Measurements from ENCODE around the gene KCND3. TPM values are rescaled to one million over a fixed set of nuclear protein-coding genes. Genes with fewer than 3 reads are reported as not detected.
A peak's percentile ranks its signal among the peaks of the same experiment; 100 is the strongest.

The KCND3 gene
- total and polyA plus RNA-seq, 7 experiments from 2014 or later = 0.05 to 0.17 TPM; not detected in 5

DNA sequence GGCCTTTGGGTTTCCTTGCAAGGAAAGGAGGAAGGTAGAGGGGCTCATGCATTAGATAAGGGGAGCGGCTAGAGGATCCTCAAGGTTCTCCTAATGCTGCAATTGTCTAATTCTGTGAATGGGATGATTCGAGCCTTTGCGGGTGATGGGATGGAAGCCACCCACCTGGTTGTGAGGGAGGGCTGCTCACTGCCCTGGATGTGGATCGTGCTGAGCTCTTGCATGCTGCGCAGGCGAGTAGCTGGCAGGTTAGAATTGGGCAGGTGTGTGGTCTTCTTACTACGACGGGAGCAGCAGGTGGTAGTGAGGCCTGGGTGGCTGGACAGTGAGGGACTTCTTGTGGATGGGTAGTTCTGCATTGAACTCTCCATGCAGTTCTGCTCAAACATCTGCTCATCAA is 212.6 kb downstream of the KCND3 start:
- Mint-ChIP-seq H3K27me3 (peaks cover 0 to 8% (median 0%) of the 10 kb centered on the region in 5 donors), H3K27ac (peak overlapping the region in 1 of 9 donors; percentile 6), H3K4me1 (no peaks in the 10 kb centered on the region), H3K4me3 (no peak overlapping the region), H3K36me3 (peaks cover 0 to 26% (median 7%) of the 10 kb centered on the region in 5 donors), H3K9me3 (no peaks in the 10 kb centered on the region)
- POLR2A ChIA-PET = no interaction called here
- Histone ChIP-seq H3K27ac (ENCODE audit: low read depth, low read length) (no peak overlapping the region), H3K36me3 (ENCODE audit: control insufficient read depth in 2 of 3, insufficient read depth in 3 of 3, low read length in 3 of 3) (no peaks in the 10 kb centered on the region), H3K4me3 (ENCODE audit: low read length) (no peak overlapping the region), H3K27me3 (ENCODE audit: control insufficient read depth in 2 of 2, insufficient read depth in 2 of 2, low read length in 2 of 2) (no peaks in the 10 kb centered on the region), H3K4me1 (ENCODE audit: control insufficient read depth in 2 of 2, insufficient read depth in 2 of 2, low read length in 2 of 2) (no peaks in the 10 kb centered on the region), H3K9me3 (ENCODE audit: control insufficient read depth in 2 of 3, low read length in 3 of 3) (no peaks in the 10 kb centered on the region)
- ATAC-seq (no peak), DNase-seq (no peak)
- CTCF ChIA-PET = no interaction called here
- intact Hi-C loops (cut with micrococcal nuclease) = no loop called here

DNA sequence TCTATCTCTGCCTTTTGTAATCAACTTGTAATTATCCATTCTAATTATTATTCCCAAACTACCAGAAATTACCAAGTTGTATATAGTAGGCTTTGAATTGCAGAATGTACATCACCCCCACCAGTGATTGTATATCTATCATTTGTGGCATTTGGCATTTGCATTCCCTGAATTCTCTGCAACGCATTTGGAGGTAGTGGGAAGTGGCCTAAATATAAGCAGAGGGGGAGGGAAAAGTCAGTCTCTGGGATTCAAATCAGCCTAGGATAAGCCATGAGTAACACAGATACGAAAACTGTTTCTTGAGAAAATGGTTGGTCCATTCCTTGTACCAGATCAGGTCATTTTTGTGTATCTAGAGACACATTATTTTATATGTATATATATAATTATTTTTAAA is 213.1 kb downstream of the KCND3 start:
- ChIA-PET CTCF (no interaction called here), POLR2A (no interaction called here)
- H3K4me3 Mint-ChIP-seq = no peak overlapping the region
- H3K27ac Mint-ChIP-seq = peak overlapping the region in 1 of 9 donors; percentile 25
- Histone ChIP-seq H3K27ac (ENCODE audit: low read depth, low read length) (no peak overlapping the region), H3K4me1 (ENCODE audit: control insufficient read depth in 2 of 2, insufficient read depth in 2 of 2, low read length in 2 of 2) (no peaks in the 10 kb centered on the region), H3K27me3 (ENCODE audit: control insufficient read depth in 2 of 2, insufficient read depth in 2 of 2, low read length in 2 of 2) (no peaks in the 10 kb centered on the region), H3K4me3 (ENCODE audit: low read length) (no peak overlapping the region), H3K9me3 (ENCODE audit: control insufficient read depth in 2 of 3, low read length in 3 of 3) (no peaks in the 10 kb centered on the region), H3K36me3 (ENCODE audit: control insufficient read depth in 2 of 3, insufficient read depth in 3 of 3, low read length in 3 of 3) (no peaks in the 10 kb centered on the region)
- H3K4me1 Mint-ChIP-seq = no peaks in the 10 kb centered on the region
- peaks cover 0 to 25% (median 7%) of the 10 kb centered on the region in 5 donors for H3K36me3 Mint-ChIP-seq
- intact Hi-C loops (cut with micrococcal nuclease) = no loop called here
- no peak for ATAC-seq
- H3K9me3 Mint-ChIP-seq = no peaks in the 10 kb centered on the region
- DNase-seq = no peak
- H3K27me3 Mint-ChIP-seq = peaks cover 0 to 8% (median 0%) of the 10 kb centered on the region in 5 donors

DNA sequence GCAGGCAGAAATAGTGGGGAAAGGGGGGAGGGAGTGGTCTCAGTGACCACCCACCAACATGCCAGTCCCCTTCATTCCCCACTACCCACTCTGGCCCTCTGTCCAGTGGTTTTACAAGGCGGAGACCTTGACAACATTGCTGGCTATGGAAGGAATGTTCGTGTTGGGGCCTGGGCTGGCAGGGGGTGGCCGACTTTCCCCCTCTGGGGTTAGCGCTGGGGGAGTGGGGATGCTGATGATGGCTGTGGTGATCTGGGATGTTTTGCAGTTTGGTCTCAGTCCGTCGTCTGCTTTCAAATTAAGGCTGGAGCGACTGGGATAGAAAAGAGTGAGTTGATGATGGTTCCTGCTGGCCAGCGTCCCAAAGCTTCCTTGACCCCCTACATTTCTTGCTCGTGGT is 213.5 kb downstream of the KCND3 start:
- H3K27ac Mint-ChIP-seq = peak overlapping the region in 1 of 9 donors; percentile 25
- no peaks in the 10 kb centered on the region for H3K9me3 Mint-ChIP-seq
- H3K27me3 Mint-ChIP-seq = peaks cover 0 to 6% (median 0%) of the 10 kb centered on the region in 5 donors
- Histone ChIP-seq H3K4me1 (ENCODE audit: control insufficient read depth in 2 of 2, insufficient read depth in 2 of 2, low read length in 2 of 2) (no peaks in the 10 kb centered on the region), H3K27me3 (ENCODE audit: control insufficient read depth in 2 of 2, insufficient read depth in 2 of 2, low read length in 2 of 2) (no peaks in the 10 kb centered on the region), H3K9me3 (ENCODE audit: control insufficient read depth in 2 of 3, low read length in 3 of 3) (no peaks in the 10 kb centered on the region), H3K27ac (ENCODE audit: low read depth, low read length) (no peak overlapping the region), H3K4me3 (ENCODE audit: low read length) (no peak overlapping the region), H3K36me3 (ENCODE audit: control insufficient read depth in 2 of 3, insufficient read depth in 3 of 3, low read length in 3 of 3) (peaks cover 0 to 3% (median 0%) of the 10 kb centered on the region in 3 experiments)
- DNase-seq = no peak
- ChIA-PET POLR2A (no interaction called here), CTCF (no interaction called here)
- H3K4me3 Mint-ChIP-seq = no peak overlapping the region
- intact Hi-C loops (cut with micrococcal nuclease) = no loop called here
- no peak for ATAC-seq
- no peaks in the 10 kb centered on the region for H3K4me1 Mint-ChIP-seq
- peaks cover 0 to 20% (median 7%) of the 10 kb centered on the region in 5 donors for H3K36me3 Mint-ChIP-seq

DNA sequence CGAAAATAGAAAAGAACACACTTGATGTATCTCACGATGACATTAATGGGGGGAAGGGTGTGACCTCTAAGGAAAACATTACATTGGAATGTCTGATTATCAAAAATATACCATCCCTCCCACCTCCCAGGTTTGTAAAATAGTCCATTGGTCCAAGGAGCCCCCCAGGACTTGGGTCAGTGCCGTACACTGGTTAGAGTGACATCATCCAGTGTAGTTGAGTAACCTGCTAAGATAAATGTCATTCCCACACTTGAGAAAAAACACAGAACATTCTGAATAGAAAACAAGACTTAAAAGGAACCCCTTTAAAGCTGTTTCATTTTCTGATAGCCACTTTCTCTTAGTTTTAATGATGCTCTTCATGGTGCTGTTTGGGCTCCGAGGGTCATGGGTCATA is 218.6 kb downstream of the KCND3 start:
- ATAC-seq (no peak), DNase-seq (no peak)
- ChIA-PET CTCF (interaction anchor here (1.3 to 4.8 kb wide), 3 partner anchors 57 to 289 kb away, joined by 3 to 32 read pairs (median 12); no protein-coding TSS in a partner anchor), POLR2A (no interaction called here)
- H3K27ac ChIP-seq (ENCODE audit: low read depth, low read length) = no peak overlapping the region
- H3K4me1 Mint-ChIP-seq = peaks cover 0 to 10% (median 4%) of the 10 kb centered on the region in 7 donors
- H3K36me3 ChIP-seq (ENCODE audit: control insufficient read depth in 2 of 3, insufficient read depth in 3 of 3, low read length in 3 of 3) = peaks cover 0 to 12% (median 4%) of the 10 kb centered on the region in 3 experiments
- H3K9me3 Mint-ChIP-seq = no peaks in the 10 kb centered on the region
- no peak overlapping the region for H3K4me3 ChIP-seq (ENCODE audit: low read length)
- H3K36me3 Mint-ChIP-seq = peaks cover 0 to 10% (median 0%) of the 10 kb centered on the region in 5 donors
- H3K9me3 ChIP-seq (ENCODE audit: control insufficient read depth in 2 of 3, low read length in 3 of 3) = no peaks in the 10 kb centered on the region
- no peaks in the 10 kb centered on the region for H3K27me3 ChIP-seq (ENCODE audit: control insufficient read depth in 2 of 2, insufficient read depth in 2 of 2, low read length in 2 of 2)
- intact Hi-C loops (cut with micrococcal nuclease) = no loop called here
- H3K27ac Mint-ChIP-seq = no peak overlapping the region
- no peak overlapping the region for H3K4me3 Mint-ChIP-seq
- no peaks in the 10 kb centered on the region for H3K27me3 Mint-ChIP-seq
- H3K4me1 ChIP-seq (ENCODE audit: control insufficient read depth in 2 of 2, insufficient read depth in 2 of 2, low read length in 2 of 2) = no peaks in the 10 kb centered on the region

DNA sequence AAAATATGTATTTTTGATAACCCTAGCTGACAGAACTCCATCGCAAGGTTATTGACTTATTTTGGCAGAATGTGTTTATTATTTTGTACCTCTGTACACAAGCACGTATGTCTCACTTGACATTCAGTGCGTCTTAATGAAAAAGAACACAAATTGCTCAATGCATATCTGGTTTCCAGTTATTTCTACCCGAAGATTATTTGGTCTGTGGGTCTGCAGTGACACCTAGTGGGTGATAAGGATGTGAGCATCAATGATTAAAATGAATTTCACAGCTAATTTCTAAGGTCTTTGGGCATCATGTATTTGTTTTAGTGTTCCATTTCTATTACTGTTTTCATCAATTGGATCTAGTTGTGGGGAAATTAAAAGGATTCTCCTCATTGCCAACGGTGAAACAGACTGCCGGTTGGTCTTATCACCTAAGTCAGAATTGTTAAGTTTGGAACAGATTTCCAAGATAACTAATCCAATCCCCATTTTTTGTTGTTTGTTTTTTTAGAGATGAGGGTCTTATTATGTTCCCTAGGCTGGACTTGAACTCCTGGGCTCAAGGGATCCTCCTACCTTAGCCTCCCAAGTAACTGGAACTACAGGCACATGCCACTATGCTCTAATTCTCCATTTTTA is 219.8 kb downstream of the KCND3 start:
- POLR2A ChIA-PET = interaction anchor here (1.2 to 2.0 kb wide), 2 partner anchors 54 to 295 kb away, joined by 5 to 9 read pairs; no protein-coding TSS in a partner anchor
- no peaks in the 10 kb centered on the region for H3K27me3 ChIP-seq (ENCODE audit: control insufficient read depth in 2 of 2, insufficient read depth in 2 of 2, low read length in 2 of 2)
- CTCF ChIA-PET = interaction anchor here (0.6 to 6.4 kb wide), 17 partner anchors 9 to 739 kb away, joined by 3 to 83 read pairs (median 4); no protein-coding TSS in a partner anchor
- peaks cover 0 to 24% (median 4%) of the 10 kb centered on the region in 3 experiments for H3K36me3 ChIP-seq (ENCODE audit: control insufficient read depth in 2 of 3, insufficient read depth in 3 of 3, low read length in 3 of 3)
- H3K9me3 Mint-ChIP-seq = no peaks in the 10 kb centered on the region
- H3K27ac ChIP-seq (ENCODE audit: low read depth, low read length) = no peak overlapping the region
- no peak overlapping the region for H3K4me3 ChIP-seq (ENCODE audit: low read length)
- no peak overlapping the region for H3K4me3 Mint-ChIP-seq
- DNase-seq = peak in 7 of 9 donors; percentile 26 to 68 (median 55)
- intact Hi-C loops (cut with micrococcal nuclease) = loop anchor here (1.0 to 5.0 kb wide), 10 partner anchors 14 to 739 kb away; partner anchors contain the start of genes CEPT1 (in 1 of the 2), DDX20 (in 1 of the 2) and DRAM2 (in 1 of the 2)
- no peaks in the 10 kb centered on the region for H3K27me3 Mint-ChIP-seq
- no peaks in the 10 kb centered on the region for H3K4me1 ChIP-seq (ENCODE audit: control insufficient read depth in 2 of 2, insufficient read depth in 2 of 2, low read length in 2 of 2)
- H3K27ac Mint-ChIP-seq = peak overlapping the region in 4 of 9 donors; percentile 5 to 56 (median 40)
- peak; percentile 82 for ATAC-seq
- peaks cover 0 to 19% (median 0%) of the 10 kb centered on the region in 5 donors for H3K36me3 Mint-ChIP-seq
- H3K4me1 Mint-ChIP-seq = peaks cover 0 to 10% (median 5%) of the 10 kb centered on the region in 7 donors
- no peaks in the 10 kb centered on the region for H3K9me3 ChIP-seq (ENCODE audit: control insufficient read depth in 2 of 3, low read length in 3 of 3)

DNA sequence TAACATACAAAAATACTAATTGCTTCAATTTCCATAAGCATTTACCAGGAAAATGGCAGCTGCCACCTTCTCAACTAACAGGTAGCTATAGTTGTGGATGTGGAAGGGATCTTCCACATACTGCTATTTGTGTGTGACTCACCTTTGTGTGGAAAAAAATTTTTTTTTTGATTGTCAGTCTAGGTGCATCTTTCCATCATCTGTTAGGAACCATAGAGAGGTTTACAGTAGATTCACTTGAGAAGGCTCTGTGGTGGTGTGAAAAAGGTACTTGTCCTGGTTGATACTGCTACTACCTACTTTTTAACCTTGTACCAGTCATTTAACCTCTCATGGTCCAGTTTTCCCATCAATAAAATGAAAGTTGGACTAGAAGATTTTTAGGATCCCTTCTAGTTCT is 220.8 kb downstream of the KCND3 start:
- CTCF ChIA-PET = interaction anchor here (0.6 to 6.4 kb wide), 14 partner anchors 8 to 738 kb away, joined by 3 to 83 read pairs (median 4); no protein-coding TSS in a partner anchor
- H3K9me3 Mint-ChIP-seq = no peaks in the 10 kb centered on the region

More for the DNA sequence above, 220.8 kb downstream of the KCND3 start:
- peaks cover 0 to 24% (median 3%) of the 10 kb centered on the region in 5 donors for H3K36me3 Mint-ChIP-seq
- no peaks in the 10 kb centered on the region for H3K27me3 Mint-ChIP-seq
- peaks cover 0 to 10% (median 5%) of the 10 kb centered on the region in 7 donors for H3K4me1 Mint-ChIP-seq
- POLR2A ChIA-PET = interaction anchor here (1.2 to 2.1 kb wide), 4 partner anchors 12 to 294 kb away, joined by 4 to 9 read pairs (median 6); partner anchors contain the start of gene DDX20
- H3K4me3 Mint-ChIP-seq = no peak overlapping the region
- ATAC-seq (no peak), DNase-seq (no peak)
- intact Hi-C loops (cut with micrococcal nuclease) = loop anchor here (1.0 to 5.0 kb wide), 10 partner anchors 13 to 738 kb away; partner anchors contain the start of genes CEPT1 (in 1 of the 2), DDX20 (in 1 of the 2) and DRAM2 (in 1 of the 2)
- Histone ChIP-seq H3K4me3 (ENCODE audit: low read length) (no peak overlapping the region), H3K4me1 (ENCODE audit: control insufficient read depth in 2 of 2, insufficient read depth in 2 of 2, low read length in 2 of 2) (no peaks in the 10 kb centered on the region), H3K27me3 (ENCODE audit: control insufficient read depth in 2 of 2, insufficient read depth in 2 of 2, low read length in 2 of 2) (no peaks in the 10 kb centered on the region), H3K36me3 (ENCODE audit: control insufficient read depth in 2 of 3, insufficient read depth in 3 of 3, low read length in 3 of 3) (peaks cover 0 to 31% (median 4%) of the 10 kb centered on the region in 3 experiments), H3K27ac (ENCODE audit: low read depth, low read length) (no peak overlapping the region), H3K9me3 (ENCODE audit: control insufficient read depth in 2 of 3, low read length in 3 of 3) (no peaks in the 10 kb centered on the region)
- H3K27ac Mint-ChIP-seq = peak overlapping the region in 2 of 9 donors; percentile 38 to 56

Data from naive thymus-derived CD4-positive, alpha-beta T cell (primary cell).